ENCODE data around the gene ETV4.

GRCh38 chr17:43548689-43549379 is 2.7 kb upstream of the ETV4 start:
- TF ChIP-seq CTCF (conservative IDR thresholded peaks at IDR 0.05; ENCODE audit: low read length) (no peak), EZH2phosphoT487 (IDR thresholded peaks at IDR 0.05; ENCODE audit: borderline replicate concordance, low read depth, low read length) (no peak)
